GM12873 (cell line): ENCODE data around the gene VPS13C.

ENCODE experiments used
- CTCF ChIP-seq: IDR thresholded peaks from 2 replicates; pipeline ENCODE4 v1.5.1; 2012; ENCODE audit warnings: low read depth, mild to moderate bottlenecking, moderate library complexity, low read length, control low read depth; ENCODE audit not compliant: insufficient read depth; ENCODE audit errors: missing control alignments

Gene VPS13C

GRCh38 chr15:61929452-61929851, 130.8 kb downstream of the VPS13C start:
- TF ChIP-seq CTCF: no peak

DNA sequence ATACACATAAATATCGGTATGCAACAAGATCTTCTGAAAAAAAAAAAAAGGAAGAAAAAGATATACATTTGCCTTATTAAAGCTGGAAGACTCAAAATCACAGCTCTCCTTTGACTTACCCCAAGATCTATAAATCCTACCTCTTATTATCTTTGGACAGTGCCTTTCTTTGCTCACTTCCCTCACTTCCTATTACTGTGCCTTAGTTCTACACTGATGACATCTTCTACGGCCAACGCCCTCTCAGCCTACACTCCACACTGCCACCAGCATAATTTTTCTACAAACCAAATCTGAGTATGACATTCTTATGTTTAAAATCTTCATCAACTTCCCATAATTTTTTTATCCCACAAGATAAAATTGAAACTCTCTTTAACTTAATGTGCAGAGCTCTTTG, 137.1 kb downstream of the VPS13C start:
- no peak for TF ChIP-seq CTCF

DNA sequence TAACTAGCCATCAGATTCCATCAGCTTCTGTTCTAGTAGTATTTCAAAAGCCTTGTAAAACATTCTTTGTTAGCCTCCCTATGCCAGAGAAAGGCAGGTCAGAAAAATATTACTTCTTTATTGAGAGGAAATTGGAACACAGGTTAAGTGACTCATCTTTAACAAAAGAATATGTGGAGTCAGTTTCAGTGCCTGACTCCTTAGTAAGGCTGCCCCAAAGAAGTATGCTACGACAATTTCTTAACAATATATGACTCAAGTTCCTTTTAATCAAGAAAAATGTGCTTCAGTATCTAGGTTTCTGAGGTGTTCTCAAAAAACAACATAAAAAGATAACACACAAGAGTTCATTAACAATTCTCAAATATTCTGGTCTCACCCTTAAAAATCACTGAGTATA, 139.2 kb downstream of the VPS13C start:
- no peak for TF ChIP-seq CTCF

GRCh38 chr15:61917457-61917856, 142.8 kb downstream of the VPS13C start:
- TF ChIP-seq CTCF: no peak

DNA sequence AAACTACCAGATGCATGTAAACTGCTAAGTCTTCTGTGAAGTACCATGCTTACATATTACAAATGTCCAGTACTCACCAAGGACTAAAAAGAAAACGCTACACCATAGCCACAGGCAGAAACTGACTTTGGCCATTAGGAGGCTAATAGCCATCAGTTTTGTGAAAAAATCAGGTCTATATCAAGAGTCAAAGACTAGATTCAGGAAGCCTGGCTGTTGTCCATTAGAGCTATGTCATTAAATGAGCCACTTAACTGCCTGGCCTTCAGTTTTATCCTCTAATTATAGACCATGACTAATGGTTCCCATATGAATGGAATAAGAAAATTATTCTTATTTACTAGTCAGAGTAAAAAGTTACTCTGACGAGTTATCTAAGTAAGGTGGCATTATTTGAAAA, 144.1 kb downstream of the VPS13C start:
- TF ChIP-seq CTCF: no peak

DNA sequence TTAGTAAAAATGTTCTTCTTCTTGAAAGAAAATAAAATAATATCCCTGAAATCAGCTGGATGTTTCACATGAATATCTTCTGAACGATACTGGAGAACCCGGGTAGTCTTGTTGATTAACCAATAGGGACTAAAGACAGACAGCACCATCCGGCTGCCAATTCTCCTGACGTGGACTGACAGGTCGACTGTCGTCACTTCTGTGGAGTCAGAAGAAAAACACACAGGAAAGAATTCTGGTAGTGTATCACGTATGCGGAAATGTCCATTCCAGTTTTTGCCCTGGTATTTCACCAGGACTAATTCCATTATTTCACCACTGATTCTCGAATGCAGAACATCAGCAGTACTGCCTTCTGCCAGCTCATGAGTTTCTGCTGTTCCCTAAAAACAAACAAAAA, 144.6 kb downstream of the VPS13C start:
- no peak for TF ChIP-seq CTCF

- no peak for TF ChIP-seq CTCF
Observed at GRCh38 chr15:61910839-61911369, 149.3 kb downstream of the VPS13C start.
